ENCODE results near the gene ABLIM2.

The ABLIM2 gene

GRCh38 chr4:8160233-8160560 is 1.6 kb upstream of the ABLIM2 start:
- H3K79me2 ChIP-seq (ENCODE audit: control insufficient read depth, insufficient read depth, low read length): no peaks in the 10 kb centered on the region
- H3K56ac ChIP-seq (ENCODE audit: low read length): no peak overlapping the region
- H2BK15ac ChIP-seq (replicated peaks; ENCODE audit: low read depth): no peak overlapping the region
- no peak overlapping the region for H2AK5ac ChIP-seq (ENCODE audit: low read length)
- no peak overlapping the region for H4K5ac ChIP-seq (ENCODE audit: low read length)
- no peak overlapping the region for H2BK5ac ChIP-seq (ENCODE audit: low read length)
- WGBS (ENCODE audit: extremely low coverage, insufficient coverage, low lambda C conversion rate): no CpG with 5 or more reads among the region's 4 CpGs
- H3K4ac ChIP-seq (ENCODE audit: low read depth, low read length): no peak overlapping the region
- H3K23ac ChIP-seq (ENCODE audit: low read length): no peak overlapping the region
- H3K79me1 ChIP-seq (ENCODE audit: low read length): no peaks in the 10 kb centered on the region
- no peak overlapping the region for H2BK120ac ChIP-seq (ENCODE audit: low read depth, low read length)
- no peak for DNase-seq
- no peak overlapping the region for H3K27ac ChIP-seq (ENCODE audit: low read depth, low read length)
- H3K4me1 ChIP-seq (ENCODE audit: control insufficient read depth, low read depth, low read length): peaks cover 1% of the 10 kb centered on the region
- no peak overlapping the region for H3K4me2 ChIP-seq (ENCODE audit: low read length)
- H4K8ac ChIP-seq (ENCODE audit: low read depth, low read length): no peak overlapping the region
- H3K9ac ChIP-seq (ENCODE audit: low read length): no peak overlapping the region
- H3K27me3 ChIP-seq (ENCODE audit: insufficient read depth, low read length, poor library complexity): peaks cover 15% of the 10 kb centered on the region
- no peaks in the 10 kb centered on the region for H3K36me3 ChIP-seq (ENCODE audit: control insufficient read depth, insufficient read depth, low read length)
- no peak overlapping the region for H3K18ac ChIP-seq (ENCODE audit: low read length)
- no peak overlapping the region for H3K4me3 ChIP-seq (ENCODE audit: low read length)

- no peak overlapping the region for H3K4ac ChIP-seq (ENCODE audit: low read depth, low read length)
- H4K5ac ChIP-seq (ENCODE audit: low read length): no peak overlapping the region
- peak overlapping the region; percentile 73 for H3K9ac ChIP-seq (ENCODE audit: low read length)
- H3K4me3 ChIP-seq (ENCODE audit: low read length): no peak overlapping the region
- no peak for DNase-seq
- no peaks in the 10 kb centered on the region for H3K79me2 ChIP-seq (ENCODE audit: control insufficient read depth, insufficient read depth, low read length)
- no peak overlapping the region for H2BK5ac ChIP-seq (ENCODE audit: low read length)
- no peak overlapping the region for H2BK15ac ChIP-seq (replicated peaks; ENCODE audit: low read depth)
- H3K36me3 ChIP-seq (ENCODE audit: control insufficient read depth, insufficient read depth, low read length): no peaks in the 10 kb centered on the region
- no peaks in the 10 kb centered on the region for H3K79me1 ChIP-seq (ENCODE audit: low read length)
- H3K18ac ChIP-seq (ENCODE audit: low read length): no peak overlapping the region
- H3K27me3 ChIP-seq (ENCODE audit: insufficient read depth, low read length, poor library complexity): peaks cover 15% of the 10 kb centered on the region
- no peak overlapping the region for H2BK120ac ChIP-seq (ENCODE audit: low read depth, low read length)
- no peak overlapping the region for H4K8ac ChIP-seq (ENCODE audit: low read depth, low read length)
- H3K56ac ChIP-seq (ENCODE audit: low read length): peak overlapping the region; percentile 80
- H3K27ac ChIP-seq (ENCODE audit: low read depth, low read length): no peak overlapping the region
- H3K23ac ChIP-seq (ENCODE audit: low read length): no peak overlapping the region
- H3K4me1 ChIP-seq (ENCODE audit: control insufficient read depth, low read depth, low read length): peaks cover 1% of the 10 kb centered on the region
- no peak overlapping the region for H2AK5ac ChIP-seq (ENCODE audit: low read length)
- H3K4me2 ChIP-seq (ENCODE audit: low read length): peak overlapping the region; percentile 98
- WGBS (ENCODE audit: extremely low coverage, insufficient coverage, low lambda C conversion rate): no CpG with 5 or more reads among the region's 13 CpGs
These were observed 1.1 kb upstream of the ABLIM2 start for GRCh38 chr4:8159537-8160232.

- no peak overlapping the region for H2AK5ac ChIP-seq (ENCODE audit: low read length)
- no peaks in the 10 kb centered on the region for H3K36me3 ChIP-seq (ENCODE audit: control insufficient read depth, insufficient read depth, low read length)
- no peak overlapping the region for H4K8ac ChIP-seq (ENCODE audit: low read depth, low read length)
- no peak overlapping the region for H2BK120ac ChIP-seq (ENCODE audit: low read depth, low read length)
- H3K27ac ChIP-seq (ENCODE audit: low read depth, low read length): no peak overlapping the region
- H3K18ac ChIP-seq (ENCODE audit: low read length): no peak overlapping the region
- H3K79me2 ChIP-seq (ENCODE audit: control insufficient read depth, insufficient read depth, low read length): no peaks in the 10 kb centered on the region
- peak overlapping the region; percentile 78 for H3K4me2 ChIP-seq (ENCODE audit: low read length)
- H4K5ac ChIP-seq (ENCODE audit: low read length): no peak overlapping the region
- peak overlapping the region; percentile 60 for H3K56ac ChIP-seq (ENCODE audit: low read length)
- H3K4ac ChIP-seq (ENCODE audit: low read depth, low read length): no peak overlapping the region
- no CpG with 5 or more reads among the region's 70 CpGs for WGBS (ENCODE audit: extremely low coverage, insufficient coverage, low lambda C conversion rate)
- H3K4me3 ChIP-seq (ENCODE audit: low read length): no peak overlapping the region
- no peak overlapping the region for H2BK15ac ChIP-seq (replicated peaks; ENCODE audit: low read depth)
- DNase-seq: no peak
- no peak overlapping the region for H3K9ac ChIP-seq (ENCODE audit: low read length)
- H3K4me1 ChIP-seq (ENCODE audit: control insufficient read depth, low read depth, low read length): peaks cover 1% of the 10 kb centered on the region
- no peak overlapping the region for H2BK5ac ChIP-seq (ENCODE audit: low read length)
- H3K27me3 ChIP-seq (ENCODE audit: insufficient read depth, low read length, poor library complexity): peaks cover 15% of the 10 kb centered on the region
- H3K23ac ChIP-seq (ENCODE audit: low read length): no peak overlapping the region
- H3K79me1 ChIP-seq (ENCODE audit: low read length): no peaks in the 10 kb centered on the region
These were observed 486 bp downstream of the ABLIM2 start for GRCh38 chr4:8157944-8158709.

GRCh38 chr4:8157496-8157895 is 1.1 kb downstream of the ABLIM2 start:
- peaks cover 15% of the 10 kb centered on the region for H3K27me3 ChIP-seq (ENCODE audit: insufficient read depth, low read length, poor library complexity)
- WGBS (ENCODE audit: extremely low coverage, insufficient coverage, low lambda C conversion rate): no CpG with 5 or more reads among the region's 15 CpGs
- no peak overlapping the region for H3K4me3 ChIP-seq (ENCODE audit: low read length)

GRCh38 chr4:8156617-8157016 is 2.0 kb downstream of the ABLIM2 start:
- DNase-seq: no peak
- H3K4me2 ChIP-seq (ENCODE audit: low read length): no peak overlapping the region
- H2BK120ac ChIP-seq (ENCODE audit: low read depth, low read length): no peak overlapping the region
- no CpG with 5 or more reads among the region's 8 CpGs for WGBS (ENCODE audit: extremely low coverage, insufficient coverage, low lambda C conversion rate)
- H2BK5ac ChIP-seq (ENCODE audit: low read length): no peak overlapping the region
- H3K79me1 ChIP-seq (ENCODE audit: low read length): no peaks in the 10 kb centered on the region
- no peaks in the 10 kb centered on the region for H3K79me2 ChIP-seq (ENCODE audit: control insufficient read depth, insufficient read depth, low read length)
- peaks cover 1% of the 10 kb centered on the region for H3K4me1 ChIP-seq (ENCODE audit: control insufficient read depth, low read depth, low read length)
- H4K8ac ChIP-seq (ENCODE audit: low read depth, low read length): no peak overlapping the region
- no peak overlapping the region for H2AK5ac ChIP-seq (ENCODE audit: low read length)
- H3K4me3 ChIP-seq (ENCODE audit: low read length): no peak overlapping the region
- no peak overlapping the region for H2BK15ac ChIP-seq (replicated peaks; ENCODE audit: low read depth)
- H3K27me3 ChIP-seq (ENCODE audit: insufficient read depth, low read length, poor library complexity): peaks cover 15% of the 10 kb centered on the region
- no peak overlapping the region for H3K4ac ChIP-seq (ENCODE audit: low read depth, low read length)
- no peak overlapping the region for H3K27ac ChIP-seq (ENCODE audit: low read depth, low read length)
- H3K9ac ChIP-seq (ENCODE audit: low read length): no peak overlapping the region
- no peak overlapping the region for H3K23ac ChIP-seq (ENCODE audit: low read length)
- H3K56ac ChIP-seq (ENCODE audit: low read length): no peak overlapping the region
- no peak overlapping the region for H4K5ac ChIP-seq (ENCODE audit: low read length)
- no peaks in the 10 kb centered on the region for H3K36me3 ChIP-seq (ENCODE audit: control insufficient read depth, insufficient read depth, low read length)
- no peak overlapping the region for H3K18ac ChIP-seq (ENCODE audit: low read length)

More at GRCh38 chr4:8157496-8157895, 1.1 kb downstream of the ABLIM2 start:
- Histone ChIP-seq H2BK5ac (ENCODE audit: low read length) (no peak overlapping the region), H3K4me1 (ENCODE audit: control insufficient read depth, low read depth, low read length) (peaks cover 1% of the 10 kb centered on the region), H3K18ac (ENCODE audit: low read length) (no peak overlapping the region), H2BK15ac (replicated peaks; ENCODE audit: low read depth) (no peak overlapping the region), H2AK5ac (ENCODE audit: low read length) (no peak overlapping the region), H4K5ac (ENCODE audit: low read length) (no peak overlapping the region), H2BK120ac (ENCODE audit: low read depth, low read length) (no peak overlapping the region), H3K4ac (ENCODE audit: low read depth, low read length) (no peak overlapping the region), H3K56ac (ENCODE audit: low read length) (no peak overlapping the region), H3K27ac (ENCODE audit: low read depth, low read length) (no peak overlapping the region), H3K79me1 (ENCODE audit: low read length) (no peaks in the 10 kb centered on the region), H3K79me2 (ENCODE audit: control insufficient read depth, insufficient read depth, low read length) (no peaks in the 10 kb centered on the region), H3K9ac (ENCODE audit: low read length) (no peak overlapping the region), H3K36me3 (ENCODE audit: control insufficient read depth, insufficient read depth, low read length) (no peaks in the 10 kb centered on the region), H4K8ac (ENCODE audit: low read depth, low read length) (no peak overlapping the region), H3K23ac (ENCODE audit: low read length) (no peak overlapping the region), H3K4me2 (ENCODE audit: low read length) (no peak overlapping the region)
- no peak for DNase-seq

Measured in mesendoderm (in vitro differentiated cells).